Glutamatergic neuron (in vitro differentiated cells): ENCODE measurements around the gene ATXN1L. TPM values are rescaled to one million over a fixed set of nuclear protein-coding genes. Genes with fewer than 3 reads are reported as not detected.
"Not testable (repeated sequence)": the region's sequence is repeated elsewhere in the genome, so short reads cannot be mapped to it uniquely, and the experiment has no call there.

Experiments
- DNase-seq: peaks from one replicate; pipeline ENCODE4 v3.0.0; 2022
- H3K27ac Mint-ChIP-seq: one replicate; pipeline ENCODE4 v1.8.0; 2020; ENCODE audit warnings: mild to moderate bottlenecking, mixed read lengths, inconsistent platforms; ENCODE audit not compliant: unreplicated experiment
- H3K27me3 Mint-ChIP-seq: one replicate; pipeline ENCODE4 v1.8.0; 2020; ENCODE audit warnings: mild to moderate bottlenecking, moderate library complexity, mixed read lengths, inconsistent platforms; ENCODE audit not compliant: unreplicated experiment
- H3K36me3 Mint-ChIP-seq: one replicate; pipeline ENCODE4 v1.8.0; 2020; ENCODE audit warnings: mild to moderate bottlenecking, mixed read lengths, inconsistent platforms; ENCODE audit not compliant: unreplicated experiment
- H3K4me1 Mint-ChIP-seq: one replicate; pipeline ENCODE4 v1.8.0; 2020; ENCODE audit warnings: mild to moderate bottlenecking, low read depth, mixed read lengths, inconsistent platforms; ENCODE audit not compliant: unreplicated experiment
- H3K4me3 Mint-ChIP-seq: one replicate; pipeline ENCODE4 v1.8.0; 2020; ENCODE audit warnings: mild to moderate bottlenecking, mixed read lengths, inconsistent platforms; ENCODE audit not compliant: unreplicated experiment
- H3K9me3 Mint-ChIP-seq: one replicate; pipeline ENCODE4 v1.8.0; 2020; ENCODE audit warnings: mild to moderate bottlenecking, moderate library complexity, mixed read lengths, inconsistent platforms; ENCODE audit not compliant: unreplicated experiment
- total RNA-seq: library from RNA; stranded (reverse); fragmentation: NEBNext Ultra II Directional; extraction: Animal tissue kit (Norgen Biotek cat#: 25700); gene quantifications from one replicate; pipeline ENCODE4 v1.2.1, GENCODE V29; 2021; ENCODE audit not compliant: unreplicated experiment
- TF ChIP-seq, protein P1 (sequence below): fragments of 200-600 bp; sonication (generic); IDR thresholded peaks from one replicate; pipeline ENCODE4 v1.5.0; 2021; ENCODE audit not compliant: partially characterized antibody, unreplicated experiment

Gene ATXN1L
- total RNA-seq, 1 donor from 2014 or later: 27.6 TPM

DNA sequence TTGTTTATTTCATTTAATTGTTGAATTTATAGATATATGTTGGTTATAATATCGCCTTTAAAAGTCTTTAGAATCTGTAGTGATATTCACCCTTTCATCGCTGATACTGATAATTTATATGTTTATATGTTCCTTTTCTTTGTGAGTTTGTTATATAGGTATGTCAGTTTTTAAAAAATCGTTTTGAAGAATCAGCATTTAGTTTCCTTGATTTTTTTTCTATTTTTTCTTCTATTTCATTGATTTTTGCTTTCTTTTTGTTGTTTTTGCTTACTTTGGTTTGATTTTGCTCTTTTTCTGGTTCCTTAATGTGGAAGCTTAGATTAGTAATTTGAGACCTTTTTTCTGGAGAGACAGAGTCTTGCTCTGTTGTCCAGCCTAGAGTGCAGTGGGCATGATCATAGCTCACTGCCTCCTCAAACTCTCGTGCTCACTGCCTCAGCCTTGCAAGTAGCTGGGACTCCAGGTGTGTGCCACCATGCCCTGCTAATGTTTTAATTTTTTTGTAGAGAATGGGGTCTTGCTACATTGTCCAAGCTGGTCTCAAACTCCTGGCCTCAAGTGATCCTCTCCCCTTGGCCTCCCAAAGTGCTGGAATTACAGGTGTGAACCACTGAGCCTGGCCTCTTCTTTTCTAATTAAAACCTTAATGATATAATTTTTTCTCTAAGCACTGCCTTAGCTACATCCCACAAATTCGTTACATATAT lies 57.0 kb downstream of the ATXN1L start:
- H3K36me3 Mint-ChIP-seq: no peaks in the 10 kb centered on the region
- no peak for DNase-seq
- no peak overlapping the region for H3K4me3 Mint-ChIP-seq
- TF ChIP-seq, protein P1, sequence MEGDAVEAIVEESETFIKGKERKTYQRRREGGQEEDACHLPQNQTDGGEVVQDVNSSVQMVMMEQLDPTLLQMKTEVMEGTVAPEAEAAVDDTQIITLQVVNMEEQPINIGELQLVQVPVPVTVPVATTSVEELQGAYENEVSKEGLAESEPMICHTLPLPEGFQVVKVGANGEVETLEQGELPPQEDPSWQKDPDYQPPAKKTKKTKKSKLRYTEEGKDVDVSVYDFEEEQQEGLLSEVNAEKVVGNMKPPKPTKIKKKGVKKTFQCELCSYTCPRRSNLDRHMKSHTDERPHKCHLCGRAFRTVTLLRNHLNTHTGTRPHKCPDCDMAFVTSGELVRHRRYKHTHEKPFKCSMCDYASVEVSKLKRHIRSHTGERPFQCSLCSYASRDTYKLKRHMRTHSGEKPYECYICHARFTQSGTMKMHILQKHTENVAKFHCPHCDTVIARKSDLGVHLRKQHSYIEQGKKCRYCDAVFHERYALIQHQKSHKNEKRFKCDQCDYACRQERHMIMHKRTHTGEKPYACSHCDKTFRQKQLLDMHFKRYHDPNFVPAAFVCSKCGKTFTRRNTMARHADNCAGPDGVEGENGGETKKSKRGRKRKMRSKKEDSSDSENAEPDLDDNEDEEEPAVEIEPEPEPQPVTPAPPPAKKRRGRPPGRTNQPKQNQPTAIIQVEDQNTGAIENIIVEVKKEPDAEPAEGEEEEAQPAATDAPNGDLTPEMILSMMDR: no peak
- no peak overlapping the region for H3K27ac Mint-ChIP-seq
- H3K9me3 Mint-ChIP-seq: no peaks in the 10 kb centered on the region
- peaks cover 12% of the 10 kb centered on the region for H3K4me1 Mint-ChIP-seq
- H3K27me3 Mint-ChIP-seq: peaks cover 2% of the 10 kb centered on the region

DNA sequence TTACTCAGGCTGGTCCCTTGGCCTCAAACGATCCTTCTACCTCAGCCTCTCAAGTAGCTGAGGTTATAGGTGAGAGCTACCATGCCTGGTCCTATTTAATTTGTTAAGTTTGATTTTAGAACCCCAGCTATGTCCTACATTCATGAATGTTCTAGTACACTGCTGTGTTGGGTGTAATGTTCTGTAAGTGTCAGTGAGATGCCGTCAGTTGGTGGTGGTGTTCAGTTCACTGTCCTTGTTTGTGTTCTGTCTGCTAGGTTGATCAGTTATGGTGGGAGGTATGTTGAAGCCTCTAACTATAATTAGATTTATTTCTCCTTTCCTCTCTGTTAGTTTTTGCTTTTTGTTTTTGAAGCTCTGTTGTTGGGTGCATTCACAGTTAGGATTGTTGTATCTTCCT lies 57.8 kb downstream of the ATXN1L start:
- peaks cover 2% of the 10 kb centered on the region for H3K27me3 Mint-ChIP-seq
- H3K9me3 Mint-ChIP-seq: no peaks in the 10 kb centered on the region
- H3K36me3 Mint-ChIP-seq: no peaks in the 10 kb centered on the region
- H3K4me3 Mint-ChIP-seq: no peak overlapping the region
- no peak overlapping the region for H3K27ac Mint-ChIP-seq
- TF ChIP-seq, protein P1: no peak
- peaks cover 12% of the 10 kb centered on the region for H3K4me1 Mint-ChIP-seq
- no peak for DNase-seq

DNA sequence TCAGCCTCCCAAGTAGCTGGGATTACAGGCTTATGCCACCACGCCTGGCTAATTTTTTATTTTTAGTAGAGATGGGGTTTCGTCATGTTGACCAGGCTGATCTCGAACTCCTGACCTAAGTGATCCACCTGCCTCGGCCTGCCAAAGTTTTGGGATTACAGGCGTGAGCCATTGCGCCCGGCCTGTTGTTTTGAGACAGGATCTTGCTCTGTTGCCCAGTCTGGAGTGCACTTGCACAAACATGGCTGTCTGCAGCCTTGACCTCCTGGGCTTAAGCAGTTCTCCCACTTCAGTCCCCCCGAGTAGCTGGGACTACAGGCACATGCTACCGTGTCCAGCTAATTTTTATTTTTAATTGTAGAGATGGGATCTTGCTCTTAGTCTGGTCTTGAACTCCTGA lies 58.5 kb downstream of the ATXN1L start:
- H3K27ac Mint-ChIP-seq: no peak overlapping the region
- H3K36me3 Mint-ChIP-seq: no peaks in the 10 kb centered on the region
- peaks cover 12% of the 10 kb centered on the region for H3K4me1 Mint-ChIP-seq

DNA sequence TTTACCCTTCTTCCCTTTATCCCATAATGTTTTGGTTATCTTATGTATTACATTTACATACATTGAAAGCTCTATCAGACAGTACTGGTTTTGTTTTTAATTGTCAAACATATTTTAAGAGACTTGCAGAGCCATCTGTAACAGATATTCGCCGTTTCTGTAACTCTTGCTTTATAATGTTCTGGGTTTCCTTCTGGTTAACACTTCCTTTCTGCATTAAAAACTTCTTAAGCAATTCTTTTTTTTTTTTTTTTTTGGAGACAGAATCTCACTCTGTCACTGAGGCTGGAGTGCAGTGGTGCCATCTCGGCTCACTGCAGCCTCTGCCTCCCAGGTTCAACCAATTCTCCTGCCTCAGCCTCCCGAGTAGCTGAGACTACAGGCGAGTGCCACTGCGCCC lies 60.0 kb downstream of the ATXN1L start:
- not testable (repeated sequence) for H3K27ac Mint-ChIP-seq, H3K4me1 Mint-ChIP-seq, H3K27me3 Mint-ChIP-seq, DNase-seq, H3K4me3 Mint-ChIP-seq, H3K36me3 Mint-ChIP-seq, H3K9me3 Mint-ChIP-seq

More for the DNA sequence above, 58.5 kb downstream of the ATXN1L start:
- TF ChIP-seq, protein P1: no peak
- no peak overlapping the region for H3K4me3 Mint-ChIP-seq
- H3K9me3 Mint-ChIP-seq: no peaks in the 10 kb centered on the region
- H3K27me3 Mint-ChIP-seq: peaks cover 2% of the 10 kb centered on the region
- no peak for DNase-seq

Other genes starting within 250 kb of the ATXN1L start
- gene MARVELD3, start 219.8 kb upstream of the ATXN1L start, total RNA-seq: 0.25 TPM
- 8.1 TPM for gene PHLPP2, start 121.3 kb upstream of the ATXN1L start, total RNA-seq
- gene AP1G1, start 37.1 kb upstream of the ATXN1L start, total RNA-seq: 104 TPM
- gene ZNF821, start 38.2 kb downstream of the ATXN1L start, total RNA-seq: 40.9 TPM
- 271 TPM for gene IST1, start 49.6 kb downstream of the ATXN1L start, total RNA-seq
- gene PKD1L3, start 154.4 kb downstream of the ATXN1L start, total RNA-seq: not detected
- 9.1 TPM for gene DHODH, start 162.8 kb downstream of the ATXN1L start, total RNA-seq
- gene HP, start 208.5 kb downstream of the ATXN1L start, total RNA-seq: not detected
- not detected for gene HPR, start 217.2 kb downstream of the ATXN1L start, total RNA-seq
- gene TXNL4B, start 247.6 kb downstream of the ATXN1L start, total RNA-seq: 7.1 TPM
- 86.5 TPM for gene DHX38, start 247.9 kb downstream of the ATXN1L start, total RNA-seq